ENCODE results near the gene ARHGAP31.

DNA sequence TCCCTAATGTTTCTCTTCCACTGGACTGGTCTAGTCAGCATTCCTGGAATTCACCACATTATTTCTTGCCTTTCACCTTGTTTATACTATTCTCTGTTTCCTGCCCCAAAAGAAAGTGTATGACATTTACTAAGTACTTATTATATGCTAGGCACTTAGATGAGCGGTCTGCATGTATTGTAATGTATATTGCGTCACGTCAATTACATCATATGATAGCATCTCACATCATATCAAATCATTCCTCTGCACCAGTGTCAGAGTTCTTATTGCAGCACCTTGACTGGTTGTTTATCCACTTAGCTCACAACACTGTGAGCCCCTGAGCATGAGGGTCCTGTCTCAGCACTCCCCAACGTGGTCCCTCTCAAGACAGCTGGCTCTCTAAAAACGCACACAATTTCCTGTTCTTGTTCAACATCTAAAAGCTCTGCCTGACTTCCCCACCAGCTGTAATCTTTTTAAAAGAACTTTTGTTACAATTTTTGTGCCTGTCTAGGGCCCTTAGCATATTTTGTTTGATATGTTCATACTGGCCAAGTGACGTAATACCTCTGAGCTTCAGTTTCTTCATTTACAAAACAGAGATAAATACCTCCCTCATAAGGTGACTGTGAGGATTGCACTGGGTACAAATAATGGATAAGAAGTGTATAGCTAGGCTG lies 58.8 kb downstream of the ARHGAP31 start:
- TF ChIP-seq, protein P1, sequence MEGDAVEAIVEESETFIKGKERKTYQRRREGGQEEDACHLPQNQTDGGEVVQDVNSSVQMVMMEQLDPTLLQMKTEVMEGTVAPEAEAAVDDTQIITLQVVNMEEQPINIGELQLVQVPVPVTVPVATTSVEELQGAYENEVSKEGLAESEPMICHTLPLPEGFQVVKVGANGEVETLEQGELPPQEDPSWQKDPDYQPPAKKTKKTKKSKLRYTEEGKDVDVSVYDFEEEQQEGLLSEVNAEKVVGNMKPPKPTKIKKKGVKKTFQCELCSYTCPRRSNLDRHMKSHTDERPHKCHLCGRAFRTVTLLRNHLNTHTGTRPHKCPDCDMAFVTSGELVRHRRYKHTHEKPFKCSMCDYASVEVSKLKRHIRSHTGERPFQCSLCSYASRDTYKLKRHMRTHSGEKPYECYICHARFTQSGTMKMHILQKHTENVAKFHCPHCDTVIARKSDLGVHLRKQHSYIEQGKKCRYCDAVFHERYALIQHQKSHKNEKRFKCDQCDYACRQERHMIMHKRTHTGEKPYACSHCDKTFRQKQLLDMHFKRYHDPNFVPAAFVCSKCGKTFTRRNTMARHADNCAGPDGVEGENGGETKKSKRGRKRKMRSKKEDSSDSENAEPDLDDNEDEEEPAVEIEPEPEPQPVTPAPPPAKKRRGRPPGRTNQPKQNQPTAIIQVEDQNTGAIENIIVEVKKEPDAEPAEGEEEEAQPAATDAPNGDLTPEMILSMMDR (IDR thresholded peaks at IDR 0.05 in 4 of 5, conservative IDR thresholded peaks at IDR 0.05 in 1 of 5) = peak in 1 of 5 experiments; percentile 15
- TF ChIP-seq POLR2A (IDR thresholded peaks at IDR 0.05) = no peak
